HCT116 (cell line): ENCODE data around the gene DNMT3B.

ENCODE experiments used
- CEBPB ChIP-seq: IDR thresholded peaks from 2 replicates; pipeline ENCODE4 v1.6.1; 2012; ENCODE audit warnings: low read depth
- CTCF ChIP-seq, 3 experiments: fragments of 200-600 bp in 1 of 3; sonication (generic) in 1 of 3; IDR thresholded peaks in 2 of 3; conservative IDR thresholded peaks in 1 of 3; 2 replicates each; pipeline ENCODE4 v1.5.1; 2012 to 2017; ENCODE audit warnings: low read depth in 2 of 3, low read length in 2 of 3, antibody characterized with exemption in 1 of 3, borderline replicate concordance in 1 of 3, control low read depth in 1 of 3, mild to moderate bottlenecking in 1 of 3, mixed read lengths in 1 of 3, mixed run types in 1 of 3, moderate library complexity in 1 of 3; ENCODE audit not compliant: insufficient read depth in 1 of 3
- FOSL1 ChIP-seq: IDR thresholded peaks from 2 replicates; pipeline ENCODE4 v1.6.1; 2012; ENCODE audit warnings: low read depth
- POLR2AphosphoS5 ChIP-seq: IDR thresholded peaks from 2 replicates; pipeline ENCODE4 v1.6.1; 2011; ENCODE audit warnings: mild to moderate bottlenecking, low read depth, low read length, moderate library complexity

GRCh38 chr20:32798046-32798981 lies 36.1 kb downstream of the DNMT3B start:
- TF ChIP-seq POLR2AphosphoS5 (no peak), FOSL1 (no peak), CEBPB (no peak), CTCF (IDR thresholded peaks at IDR 0.05 in 2 of 3, conservative IDR thresholded peaks at IDR 0.05 in 1 of 3; ENCODE audit: borderline replicate concordance in 1 of 3, insufficient read depth in 1 of 3, low read depth in 2 of 3, low read length in 2 of 3) (no peak)
